ENCODE results near the gene TIPARP. TPM values are rescaled to one million over a fixed set of nuclear protein-coding genes. Genes with fewer than 3 reads are reported as not detected.

TIPARP gene
- polyA plus RNA-seq, 1 of the 3 experiments (the other 2 are of a cell fraction) = 6.2 TPM

DNA sequence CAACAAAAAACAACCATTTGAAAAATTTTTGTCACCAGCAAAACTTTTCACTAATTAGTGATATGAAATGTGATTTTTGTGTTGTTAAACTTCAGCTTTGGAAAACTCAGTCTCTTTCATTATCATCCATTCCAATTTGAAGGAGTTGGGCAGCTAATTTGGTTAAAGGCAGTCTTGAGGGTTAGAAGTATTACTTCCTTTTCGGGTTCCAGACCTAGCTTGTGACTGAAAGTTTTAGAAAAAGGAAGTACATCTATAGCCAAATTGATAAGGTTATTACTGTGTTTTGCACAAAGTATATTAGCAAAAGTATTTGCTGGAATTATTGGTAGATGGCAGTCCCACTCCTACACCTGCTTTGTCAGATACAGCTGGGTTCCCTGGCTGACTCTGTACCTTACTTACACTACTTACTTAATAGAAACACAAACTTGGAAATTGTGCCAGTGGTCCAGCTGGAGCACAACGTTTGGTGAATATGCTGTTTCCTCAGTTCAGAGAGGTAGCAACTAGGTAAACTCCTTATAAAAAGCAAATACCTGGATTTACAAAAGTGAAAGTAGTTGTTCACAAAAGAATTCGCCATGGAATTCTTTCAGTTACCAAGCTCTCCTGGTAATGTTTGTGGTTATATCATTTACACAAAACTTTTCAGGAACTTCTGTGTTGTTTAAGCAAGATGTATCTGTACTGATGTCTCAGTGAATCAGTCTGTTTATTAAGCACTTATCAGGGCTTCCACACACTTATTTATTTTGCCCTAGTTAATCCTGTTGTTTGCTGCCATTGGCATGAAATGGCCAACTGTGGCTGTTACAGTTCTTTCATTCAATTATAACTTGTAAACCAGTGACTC lies 31.6 kb downstream of the TIPARP start:
- no peak overlapping the region for H3K27ac ChIP-seq (ENCODE audit: low read depth in 2 of 2, low read length in 1 of 2)
- H3F3A ChIP-seq (replicated peaks; ENCODE audit: insufficient read depth) = no peaks in the 10 kb centered on the region
- no peak overlapping the region for H3K4me2 ChIP-seq
- H3K79me2 ChIP-seq (ENCODE audit: insufficient read depth) = peaks cover 4% of the 10 kb centered on the region; the same call in 1 of the 2 replicates
- H3K9me2 ChIP-seq = no peaks in the 10 kb centered on the region
- peaks cover 53 to 55% of the 10 kb centered on the region in 2 experiments for H3K36me3 ChIP-seq (replicated peaks in 1 of 2; ENCODE audit: control insufficient read depth in 1 of 2, insufficient read depth in 2 of 2, low read length in 1 of 2)
- no peaks in the 10 kb centered on the region for H3K27me3 ChIP-seq (ENCODE audit: insufficient read depth)
- no peak overlapping the region for H3K9ac ChIP-seq
- ChIA-PET POLR2A (no interaction called here), CTCF (interaction anchor here (0.6 to 2.0 kb wide), 2 partner anchors 31 to 90 kb away, joined by 3 to 7 read pairs; partner anchors contain the start of gene TIPARP)
- H4K20me1 ChIP-seq (ENCODE audit: insufficient read depth) = no peaks in the 10 kb centered on the region
- H2AFZ ChIP-seq (ENCODE audit: low read depth) = no peak overlapping the region
- WGBS (ENCODE audit: low lambda C conversion rate) = 63% methylated on average over 3 of the region's 3 CpGs
- no peak for DNase-seq
- no peaks in the 10 kb centered on the region for H3K4me1 ChIP-seq (ENCODE audit: control insufficient read depth in 1 of 2, insufficient read depth in 2 of 2, low read depth in 1 of 2, low read length in 1 of 2)
- no peak overlapping the region for H3K4me3 ChIP-seq (ENCODE audit: low read depth in 2 of 2, low read length in 1 of 2)
- no peaks in the 10 kb centered on the region for H3K9me3 ChIP-seq
- TF ChIP-seq CHD2 (IDR thresholded peaks at IDR 0.05; ENCODE audit: low read length, partially characterized antibody) = no peak
- TF ChIP-seq GATA2 (CRISPR knock-in tag; IDR thresholded peaks at IDR 0.05) = no peak
- no peak for TF ChIP-seq USF2 (IDR thresholded peaks at IDR 0.05; ENCODE audit: borderline replicate concordance, low read depth, low read length)
- no peak for TF ChIP-seq TCF12 (IDR thresholded peaks at IDR 0.05)
- TF ChIP-seq MXI1 (IDR thresholded peaks at IDR 0.05; ENCODE audit: low read depth, low read length) = no peak
- no peak for TF ChIP-seq YY1 (IDR thresholded peaks at IDR 0.05; ENCODE audit: low read depth)
- TF ChIP-seq, protein P1, sequence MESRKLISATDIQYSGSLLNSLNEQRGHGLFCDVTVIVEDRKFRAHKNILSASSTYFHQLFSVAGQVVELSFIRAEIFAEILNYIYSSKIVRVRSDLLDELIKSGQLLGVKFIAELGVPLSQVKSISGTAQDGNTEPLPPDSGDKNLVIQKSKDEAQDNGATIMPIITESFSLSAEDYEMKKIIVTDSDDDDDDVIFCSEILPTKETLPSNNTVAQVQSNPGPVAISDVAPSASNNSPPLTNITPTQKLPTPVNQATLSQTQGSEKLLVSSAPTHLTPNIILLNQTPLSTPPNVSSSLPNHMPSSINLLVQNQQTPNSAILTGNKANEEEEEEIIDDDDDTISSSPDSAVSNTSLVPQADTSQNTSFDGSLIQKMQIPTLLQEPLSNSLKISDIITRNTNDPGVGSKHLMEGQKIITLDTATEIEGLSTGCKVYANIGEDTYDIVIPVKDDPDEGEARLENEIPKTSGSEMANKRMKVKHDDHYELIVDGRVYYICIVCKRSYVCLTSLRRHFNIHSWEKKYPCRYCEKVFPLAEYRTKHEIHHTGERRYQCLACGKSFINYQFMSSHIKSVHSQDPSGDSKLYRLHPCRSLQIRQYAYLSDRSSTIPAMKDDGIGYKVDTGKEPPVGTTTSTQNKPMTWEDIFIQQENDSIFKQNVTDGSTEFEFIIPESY (IDR thresholded peaks at IDR 0.05; ENCODE audit: borderline replicate concordance, low read depth) = no peak
- no peak for TF ChIP-seq USF1 (IDR thresholded peaks at IDR 0.05; ENCODE audit: borderline replicate concordance, low read depth)
- TF ChIP-seq, protein P2, sequence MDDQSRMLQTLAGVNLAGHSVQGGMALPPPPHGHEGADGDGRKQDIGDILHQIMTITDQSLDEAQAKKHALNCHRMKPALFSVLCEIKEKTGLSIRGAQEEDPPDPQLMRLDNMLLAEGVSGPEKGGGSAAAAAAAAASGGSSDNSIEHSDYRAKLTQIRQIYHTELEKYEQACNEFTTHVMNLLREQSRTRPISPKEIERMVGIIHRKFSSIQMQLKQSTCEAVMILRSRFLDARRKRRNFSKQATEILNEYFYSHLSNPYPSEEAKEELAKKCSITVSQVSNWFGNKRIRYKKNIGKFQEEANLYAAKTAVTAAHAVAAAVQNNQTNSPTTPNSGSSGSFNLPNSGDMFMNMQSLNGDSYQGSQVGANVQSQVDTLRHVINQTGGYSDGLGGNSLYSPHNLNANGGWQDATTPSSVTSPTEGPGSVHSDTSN (IDR thresholded peaks at IDR 0.05) = no peak
- TF ChIP-seq TEAD4 (IDR thresholded peaks at IDR 0.05; ENCODE audit: borderline replicate concordance, insufficient read depth) = no peak
- TF ChIP-seq NRF1 (IDR thresholded peaks at IDR 0.05; ENCODE audit: low read depth, low read length) = no peak
- TF ChIP-seq NFIC (IDR thresholded peaks at IDR 0.05; ENCODE audit: borderline replicate concordance) = no peak
- TF ChIP-seq JUND (IDR thresholded peaks at IDR 0.05) = no peak
- no peak for TF ChIP-seq REST (IDR thresholded peaks at IDR 0.05; ENCODE audit: low read depth, low read length)
- TF ChIP-seq FOSL2 (IDR thresholded peaks at IDR 0.05; ENCODE audit: borderline replicate concordance, low read depth) = no peak
- no peak for TF ChIP-seq TAF1 (IDR thresholded peaks at IDR 0.05; ENCODE audit: borderline replicate concordance, low read depth, low read length)
- TF ChIP-seq MEF2A (IDR thresholded peaks at IDR 0.05; ENCODE audit: borderline replicate concordance, low read depth) = no peak
- no peak for TF ChIP-seq FOXJ3 (CRISPR knock-in tag; IDR thresholded peaks at IDR 0.05)

Measured in SK-N-SH (cell line).